Endodermal cell (in vitro differentiated cells): ENCODE results near the gene PCDHA1. TPM values are rescaled to one million over a fixed set of nuclear protein-coding genes. Genes with fewer than 3 reads are reported as not detected.

Source experiments
- DNase-seq: peaks from one replicate; pipeline ENCODE4 v3.0.0-alpha.2; 2017
- H3K27ac ChIP-seq: 2 replicates; pipeline ENCODE4 v1.5.1; 2013; ENCODE audit warnings: mild to moderate bottlenecking, low read depth, low read length, moderate library complexity
- H3K27me3 ChIP-seq: 2 replicates; pipeline ENCODE4 v1.6.1; 2013; ENCODE audit warnings: mild to moderate bottlenecking, low read length, moderate library complexity; ENCODE audit not compliant: insufficient read depth, control insufficient read depth, poor library complexity, severe bottlenecking
- H3K36me3 ChIP-seq: 2 replicates; pipeline ENCODE4 v1.7.0; 2013; ENCODE audit warnings: mild to moderate bottlenecking, low read length, moderate library complexity; ENCODE audit not compliant: control insufficient read depth, insufficient read depth
- H3K4me1 ChIP-seq: one replicate; pipeline ENCODE4 v1.7.0; 2013; ENCODE audit warnings: low read length; ENCODE audit not compliant: control insufficient read depth, insufficient read depth
- H3K4me3 ChIP-seq: 2 replicates; pipeline ENCODE4 v1.5.1; 2013; ENCODE audit warnings: mild to moderate bottlenecking, low read length, moderate library complexity
- H3K9ac ChIP-seq: 2 replicates; pipeline ENCODE4 v1.6.1; 2013; ENCODE audit warnings: mild to moderate bottlenecking, low read length, moderate library complexity; ENCODE audit not compliant: poor library complexity, severe bottlenecking; ENCODE audit errors: extremely low read depth
- H3K9me3 ChIP-seq: 2 replicates; pipeline ENCODE4 v1.6.1; 2013; ENCODE audit warnings: mild to moderate bottlenecking, low read length, moderate library complexity; ENCODE audit not compliant: control insufficient read depth
- H3K27ac Mint-ChIP-seq: 2 replicates; pipeline ENCODE4 v1.8.0; 2020; ENCODE audit warnings: mixed read lengths
- H3K27me3 Mint-ChIP-seq: 2 replicates; pipeline ENCODE4 v1.8.0; 2021; ENCODE audit warnings: mild to moderate bottlenecking, mixed read lengths; ENCODE audit not compliant: insufficient read depth
- H3K36me3 Mint-ChIP-seq: 2 replicates; pipeline ENCODE4 v1.8.0; 2020; ENCODE audit warnings: low read depth, mixed read lengths
- H3K4me1 Mint-ChIP-seq: 2 replicates; pipeline ENCODE4 v1.8.0; 2020; ENCODE audit warnings: mixed read lengths
- H3K4me3 Mint-ChIP-seq: 2 replicates; pipeline ENCODE4 v1.8.0; 2020; ENCODE audit warnings: mild to moderate bottlenecking, moderate library complexity, mixed read lengths
- H3K9me3 Mint-ChIP-seq: 2 replicates; pipeline ENCODE4 v1.8.0; 2020; ENCODE audit warnings: mild to moderate bottlenecking, mixed read lengths
- CTCF ChIP-seq: fragments of 200-600 bp; sonication (generic); conservative IDR thresholded peaks from 2 replicates; pipeline ENCODE4 v1.5.0; 2021; ENCODE audit warnings: antibody characterized with exemption, mild to moderate bottlenecking
- WGBS, 2 experiments: methylation state at CpG; one replicate each; pipeline versions ENCODE4 v1.1.5 to v1.1.7; 2013; ENCODE audit warnings: missing lambda C conversion rate in 2 of 2, mixed read lengths in 1 of 2; ENCODE audit not compliant: insufficient coverage in 1 of 2, insufficient read length in 1 of 2; 5-methylcytosine and 5-hydroxymethylcytosine counted together
- total RNA-seq, 2 donors: library from RNA; stranded (reverse); fragmentation: NEBNext Ultra II Directional in 1 of 2; extraction: Animal tissue kit (Norgen Biotek cat#: 25700) in 1 of 2; gene quantifications; 2 replicates in 1 of 2; 3 replicates in 1 of 2; pipeline ENCODE4 v1.2.1, GENCODE V29; 2021

Gene PCDHA1
- total RNA-seq, 2 donors from 2014 or later = 0.18 to 2.9 TPM

- H3K27me3 ChIP-seq = peaks cover 49% of the 10 kb centered on the region
Observed at GRCh38 chr5:140965905-140966292, 180.0 kb downstream of the PCDHA1 start.

GRCh38 chr5:140966293-140967225 lies 180.6 kb downstream of the PCDHA1 start, which contains the start of gene PCDHAC2:
TSS of gene PCDHAC2 (plus strand) at chr5:140966476. CDS start at chr5:140966767, 291 bp downstream.
- Mint-ChIP-seq H3K9me3 (no peaks in the 10 kb centered on the region), H3K27ac (no peak within 1 kb of the TSS), H3K36me3 (peaks cover 4% of the 10 kb centered on the region), H3K27me3 (peaks cover 45% of the 10 kb centered on the region), H3K4me3 (peak within 1 kb of the TSS; percentile 77), H3K4me1 (peaks cover 5% of the 10 kb centered on the region)
- no peaks in the 10 kb centered on the region for H3K9me3 ChIP-seq
- H3K27ac ChIP-seq = no peak within 1 kb of the TSS
- H3K4me3 ChIP-seq = peak within 1 kb of the TSS; percentile 84
- WGBS, 2 experiments = 1% methylated on average over 50 to 80 of the region's 80 CpGs
- H3K27me3 ChIP-seq = peaks cover 49% of the 10 kb centered on the region
- no peaks in the 10 kb centered on the region for H3K36me3 ChIP-seq
- peak; percentile 89 for DNase-seq
- no peak for TF ChIP-seq CTCF
- H3K9ac ChIP-seq = no peak within 1 kb of the TSS
- no peaks in the 10 kb centered on the region for H3K4me1 ChIP-seq

More at GRCh38 chr5:140965905-140966292, 180.0 kb downstream of the PCDHA1 start:
- TF ChIP-seq CTCF = no peak
- Mint-ChIP-seq H3K36me3 (peaks cover 4% of the 10 kb centered on the region), H3K4me3 (peak overlapping the region; percentile 77), H3K27ac (no peak overlapping the region), H3K27me3 (peaks cover 45% of the 10 kb centered on the region), H3K9me3 (no peaks in the 10 kb centered on the region), H3K4me1 (peaks cover 5% of the 10 kb centered on the region)
- Histone ChIP-seq H3K4me1 (no peaks in the 10 kb centered on the region), H3K27ac (no peak overlapping the region), H3K36me3 (no peaks in the 10 kb centered on the region), H3K4me3 (peak overlapping the region; percentile 84), H3K9me3 (no peaks in the 10 kb centered on the region), H3K9ac (no peak overlapping the region)
- DNase-seq = no peak
- WGBS, 2 experiments = 1% methylated on average over 6 to 9 of the region's 9 CpGs

DNA sequence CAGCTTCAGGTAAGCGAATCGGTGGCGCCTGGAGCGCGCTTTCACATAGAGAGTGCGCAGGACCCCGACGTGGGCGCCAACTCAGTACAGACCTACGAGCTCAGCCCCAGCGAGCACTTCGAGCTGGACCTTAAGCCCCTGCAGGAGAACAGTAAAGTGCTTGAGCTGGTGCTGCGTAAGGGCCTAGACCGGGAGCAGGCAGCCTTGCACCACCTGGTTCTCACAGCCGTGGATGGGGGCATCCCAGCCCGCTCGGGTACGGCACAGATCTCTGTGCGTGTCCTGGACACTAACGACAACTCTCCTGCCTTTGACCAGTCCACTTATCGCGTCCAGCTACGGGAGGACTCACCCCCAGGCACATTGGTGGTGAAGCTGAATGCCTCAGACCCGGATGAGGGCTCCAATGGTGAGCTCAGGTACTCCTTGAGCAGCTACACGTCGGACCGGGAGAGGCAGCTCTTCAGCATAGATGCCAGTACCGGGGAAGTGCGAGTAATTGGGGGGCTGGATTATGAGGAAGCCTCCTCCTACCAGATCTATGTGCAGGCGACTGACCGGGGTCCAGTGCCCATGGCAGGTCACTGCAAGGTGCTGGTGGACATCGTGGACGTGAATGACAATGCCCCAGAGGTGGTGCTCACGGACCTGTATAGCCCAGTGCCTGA lies 181.4 kb downstream of the PCDHA1 start:
- no peak for TF ChIP-seq CTCF
- Histone ChIP-seq H3K27ac (no peak overlapping the region), H3K36me3 (no peaks in the 10 kb centered on the region), H3K4me3 (peak overlapping the region; percentile 84), H3K9ac (no peak overlapping the region), H3K27me3 (peaks cover 49% of the 10 kb centered on the region), H3K9me3 (no peaks in the 10 kb centered on the region), H3K4me1 (no peaks in the 10 kb centered on the region)
- DNase-seq = peak; percentile 60
- H3K36me3 Mint-ChIP-seq = peaks cover 4% of the 10 kb centered on the region
- H3K27ac Mint-ChIP-seq = no peak overlapping the region
- no peaks in the 10 kb centered on the region for H3K9me3 Mint-ChIP-seq
- peaks cover 5% of the 10 kb centered on the region for H3K4me1 Mint-ChIP-seq
- 56 to 64% methylated on average over 21 to 34 of the region's 34 CpGs for WGBS, 2 experiments
- peaks cover 45% of the 10 kb centered on the region for H3K27me3 Mint-ChIP-seq
- peak overlapping the region; percentile 77 for H3K4me3 Mint-ChIP-seq
